Activated CD8-positive, alpha-beta memory T cell treated with anti-CD3 and anti-CD28 coated beads, Interleukin-2, amount 50 U/mL, for 48 hours (primary cell): ENCODE results near the gene MITD1.
"Not testable (repeated sequence)": the region's sequence is repeated elsewhere in the genome, so short reads cannot be mapped to it uniquely, and the experiment has no call there.

ENCODE experiments used
- DNase-seq: peaks from one replicate; pipeline ENCODE4 v3.0.0-alpha.2; 2020

Gene MITD1

GRCh38 chr2:99153921-99154604 is 26.8 kb downstream of the MITD1 start:
- DNase-seq: no peak

- no peak for DNase-seq
These were observed 28.5 kb downstream of the MITD1 start for GRCh38 chr2:99152199-99152895.

- no peak for DNase-seq
These were observed 30.2 kb downstream of the MITD1 start for GRCh38 chr2:99150706-99151105.

GRCh38 chr2:99141110-99142108 is 39.4 kb downstream of the MITD1 start, which contains the start of gene C2orf15:
TSS of gene C2orf15 (plus strand) at chr2:99141707. CDS start at chr2:99150559, 8,852 bp downstream.
- peak; percentile 97 for DNase-seq

- no peak for DNase-seq
These were observed 40.1 kb downstream of the MITD1 start for GRCh38 chr2:99140860-99141109.

GRCh38 chr2:99140056-99140859 is 40.6 kb downstream of the MITD1 start:
- DNase-seq: no peak

GRCh38 chr2:99139003-99139402 is 41.9 kb downstream of the MITD1 start:
- DNase-seq: no peak

GRCh38 chr2:99135044-99135556 is 45.8 kb downstream of the MITD1 start:
- DNase-seq: not testable (repeated sequence)

- no peak for DNase-seq
These were observed 52.9 kb downstream of the MITD1 start for GRCh38 chr2:99127981-99128380.
